Osteocyte (in vitro differentiated cells): ENCODE data around the gene SLC12A3. TPM values are rescaled to one million over a fixed set of nuclear protein-coding genes. Genes with fewer than 3 reads are reported as not detected.

Experiments used
- DNase-seq: peaks from one replicate; pipeline ENCODE4 v3.0.0; 2021; ENCODE audit warnings: mixed read lengths; ENCODE audit not compliant: unreplicated experiment; ENCODE audit errors: extremely low spot score
- H3K27ac Mint-ChIP-seq: one replicate; pipeline ENCODE4 v1.8.0; 2021; ENCODE audit warnings: mild to moderate bottlenecking, mixed read lengths; ENCODE audit not compliant: unreplicated experiment
- H3K27me3 Mint-ChIP-seq: one replicate; pipeline ENCODE4 v1.8.0; 2021; ENCODE audit warnings: mixed read lengths; ENCODE audit not compliant: unreplicated experiment
- H3K36me3 Mint-ChIP-seq: one replicate; pipeline ENCODE4 v1.8.0; 2021; ENCODE audit warnings: mixed read lengths; ENCODE audit not compliant: unreplicated experiment
- H3K4me1 Mint-ChIP-seq: one replicate; pipeline ENCODE4 v1.8.0; 2021; ENCODE audit warnings: mixed read lengths; ENCODE audit not compliant: unreplicated experiment
- H3K4me3 Mint-ChIP-seq: one replicate; pipeline ENCODE4 v1.8.0; 2021; ENCODE audit warnings: mild to moderate bottlenecking, moderate library complexity, mixed read lengths; ENCODE audit not compliant: unreplicated experiment
- H3K9me3 Mint-ChIP-seq: one replicate; pipeline ENCODE4 v1.8.0; 2021; ENCODE audit warnings: mixed read lengths; ENCODE audit not compliant: unreplicated experiment
- CTCF ChIP-seq: fragments of 200-600 bp; sonication (generic); IDR thresholded peaks from 2 replicates; pipeline ENCODE4 v1.5.0; 2021; ENCODE audit warnings: antibody characterized with exemption, mild to moderate bottlenecking, moderate library complexity
- total RNA-seq: library from RNA; stranded (reverse); gene quantifications from 2 replicates; pipeline ENCODE4 v1.2.1, GENCODE V29; 2021

The SLC12A3 gene
- total RNA-seq, 1 donor from 2014 or later = not detected

DNA sequence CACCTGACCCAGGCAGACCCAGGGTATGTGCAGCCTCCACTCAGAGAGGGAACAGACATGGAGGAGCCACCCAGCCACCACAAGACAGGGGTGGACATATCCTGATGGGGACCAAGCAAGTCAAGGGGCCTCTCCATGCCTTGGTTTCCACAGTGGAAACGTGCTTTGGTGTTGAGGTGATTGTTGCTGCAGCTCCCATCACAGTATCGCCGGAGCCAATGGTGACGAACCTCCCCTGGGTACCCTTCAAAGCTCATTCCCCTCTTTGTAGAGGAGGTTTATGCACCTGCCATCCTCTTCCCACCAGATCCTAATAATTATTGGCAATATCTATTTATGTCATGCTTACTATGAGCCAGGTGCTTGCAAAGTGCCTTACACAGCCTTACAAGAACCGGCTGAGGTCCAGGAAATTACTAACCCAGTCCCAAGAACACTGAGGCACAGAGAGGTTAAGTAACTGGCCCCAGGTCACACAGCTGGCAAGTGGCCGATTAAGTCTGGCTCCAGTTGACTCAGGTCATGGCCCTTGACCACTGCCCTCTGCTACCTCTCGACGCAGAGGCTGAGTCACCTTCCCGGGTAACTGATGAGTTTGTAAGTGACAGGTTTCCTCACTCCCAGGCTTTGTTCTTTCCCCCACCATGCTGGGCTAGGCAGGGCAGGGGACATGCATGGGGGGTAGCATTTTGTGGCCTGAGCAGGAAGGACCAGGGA is 20.6 kb downstream of the SLC12A3 start:
- Mint-ChIP-seq H3K36me3 (no peaks in the 10 kb centered on the region), H3K27me3 (no peaks in the 10 kb centered on the region), H3K4me3 (no peak overlapping the region), H3K9me3 (no peaks in the 10 kb centered on the region), H3K4me1 (no peaks in the 10 kb centered on the region), H3K27ac (no peak overlapping the region)
- no peak for DNase-seq
- no peak for TF ChIP-seq CTCF

GRCh38 chr16:56886296-56886695 is 21.3 kb downstream of the SLC12A3 start:
- Mint-ChIP-seq H3K9me3 (no peaks in the 10 kb centered on the region), H3K4me1 (no peaks in the 10 kb centered on the region), H3K36me3 (no peaks in the 10 kb centered on the region), H3K4me3 (no peak overlapping the region), H3K27me3 (no peaks in the 10 kb centered on the region), H3K27ac (no peak overlapping the region)
- DNase-seq = no peak
- no peak for TF ChIP-seq CTCF

DNA sequence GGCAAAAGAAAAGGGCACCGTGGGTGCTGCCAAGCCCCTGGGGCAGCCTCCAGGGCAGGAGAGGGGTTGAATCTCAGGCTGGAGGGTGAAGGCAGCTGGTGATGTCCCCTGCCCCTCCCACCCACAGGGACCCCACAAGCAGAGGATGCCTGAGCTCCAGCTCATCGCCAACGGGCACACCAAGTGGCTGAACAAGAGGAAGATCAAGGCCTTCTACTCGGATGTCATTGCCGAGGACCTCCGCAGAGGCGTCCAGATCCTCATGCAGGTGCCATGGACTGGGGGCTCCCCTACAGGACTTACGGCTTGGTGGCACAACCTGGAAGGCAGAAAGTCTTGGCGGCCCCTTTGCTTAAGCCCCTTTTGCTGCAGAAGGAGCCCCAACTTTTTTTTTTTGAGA is 21.8 kb downstream of the SLC12A3 start:
- Mint-ChIP-seq H3K4me3 (no peak overlapping the region), H3K4me1 (no peaks in the 10 kb centered on the region), H3K9me3 (no peaks in the 10 kb centered on the region), H3K27me3 (no peaks in the 10 kb centered on the region), H3K36me3 (no peaks in the 10 kb centered on the region), H3K27ac (no peak overlapping the region)
- DNase-seq = no peak
- no peak for TF ChIP-seq CTCF

DNA sequence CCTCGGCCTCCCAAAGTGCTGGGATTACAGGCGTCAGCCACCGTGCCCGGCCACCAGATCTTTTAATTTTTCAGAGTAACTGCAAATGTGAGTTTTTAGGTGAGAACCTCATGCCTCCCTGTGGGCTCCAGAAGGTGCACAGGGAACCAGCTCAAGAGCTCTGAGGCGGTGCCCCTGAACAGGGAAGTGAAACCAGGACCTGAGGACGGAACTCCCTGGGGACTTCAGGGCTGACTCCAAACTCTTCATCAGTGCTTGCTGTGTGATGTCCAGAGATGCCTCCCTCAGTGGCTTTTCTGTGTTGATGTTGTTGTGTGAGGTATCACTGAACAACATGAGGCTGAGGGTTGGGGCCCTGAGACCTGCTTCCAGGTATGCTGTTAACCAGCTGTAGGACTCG is 23.8 kb downstream of the SLC12A3 start:
- no peak overlapping the region for H3K27ac Mint-ChIP-seq
- no peaks in the 10 kb centered on the region for H3K9me3 Mint-ChIP-seq
- no peaks in the 10 kb centered on the region for H3K4me1 Mint-ChIP-seq
- H3K27me3 Mint-ChIP-seq = no peaks in the 10 kb centered on the region
- DNase-seq = no peak
- TF ChIP-seq CTCF = no peak
- H3K4me3 Mint-ChIP-seq = no peak overlapping the region
- no peaks in the 10 kb centered on the region for H3K36me3 Mint-ChIP-seq

DNA sequence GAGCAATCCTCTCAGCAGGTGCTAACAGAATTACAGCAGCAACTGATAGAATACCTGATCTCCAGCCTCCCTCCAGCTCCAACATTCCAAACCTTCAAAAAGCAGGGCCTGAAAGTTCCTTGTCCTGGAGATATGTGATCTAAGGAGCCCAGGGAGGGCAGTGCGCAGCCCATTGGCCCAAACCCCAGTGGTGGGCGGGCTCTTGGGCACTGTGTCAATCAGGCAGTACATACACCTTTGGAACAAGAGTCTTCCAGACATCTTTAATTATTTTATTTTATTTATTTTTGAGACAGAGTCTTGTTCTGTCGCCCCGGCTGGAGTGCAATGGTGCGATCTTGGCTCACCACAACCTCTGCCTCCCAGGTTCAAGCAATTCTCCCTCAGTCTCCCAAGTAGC is 24.2 kb downstream of the SLC12A3 start:
- H3K27me3 Mint-ChIP-seq = no peaks in the 10 kb centered on the region
- no peak for DNase-seq
- H3K27ac Mint-ChIP-seq = no peak overlapping the region
- H3K36me3 Mint-ChIP-seq = no peaks in the 10 kb centered on the region
- H3K4me1 Mint-ChIP-seq = no peaks in the 10 kb centered on the region
- no peak overlapping the region for H3K4me3 Mint-ChIP-seq
- H3K9me3 Mint-ChIP-seq = no peaks in the 10 kb centered on the region
- TF ChIP-seq CTCF = no peak
